ENCODE data around the gene HOXA7.
A peak's percentile ranks its signal among the peaks of the same experiment; 100 is the strongest.

HOXA7 gene

DNA sequence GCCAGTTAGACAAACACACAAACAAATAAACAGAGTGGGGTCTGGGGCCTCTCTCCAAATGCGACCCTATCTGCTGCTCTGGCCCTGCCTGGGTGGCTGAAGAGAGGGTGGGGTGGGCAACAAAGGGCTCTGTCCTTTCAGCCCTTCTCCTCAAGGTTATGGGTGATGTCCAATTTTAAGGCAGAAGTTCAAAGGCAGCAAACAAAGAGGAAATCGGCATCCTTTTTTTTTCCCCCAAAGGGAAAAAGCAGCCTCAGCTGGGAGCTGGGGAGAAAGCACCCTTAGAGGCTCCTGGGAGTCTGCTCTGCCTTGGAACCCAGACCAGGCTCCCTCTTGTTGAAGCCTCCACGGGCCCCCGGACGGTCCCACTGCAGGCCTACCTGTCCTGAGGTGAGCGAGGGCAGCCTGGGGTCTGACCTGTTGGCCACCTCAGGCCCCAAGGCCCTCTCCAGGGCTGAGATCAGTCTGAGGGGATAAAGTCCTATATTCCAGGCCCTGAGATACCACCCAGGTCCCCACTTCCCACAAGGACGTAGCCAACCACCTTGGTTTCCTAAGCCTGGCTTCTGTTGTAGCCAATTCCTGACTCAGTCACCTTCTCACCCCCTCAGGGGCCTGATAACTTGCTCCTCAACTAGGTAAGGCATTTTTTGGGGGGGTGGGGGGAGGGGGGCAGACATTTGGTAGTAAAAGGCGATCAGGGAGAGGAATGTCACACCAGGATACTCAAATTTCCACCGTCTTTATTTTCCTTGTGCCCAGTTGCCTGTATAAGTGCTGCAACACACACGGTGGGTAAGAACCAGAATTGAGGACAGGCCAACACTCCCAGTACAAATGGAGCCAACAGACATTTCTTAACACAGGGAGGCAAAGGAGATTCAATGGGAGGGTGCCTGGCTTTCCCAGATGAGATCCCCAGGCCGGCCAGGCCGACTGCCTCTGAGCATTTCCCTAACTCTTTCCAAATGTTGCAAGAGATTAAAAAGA is 24.3 kb upstream of the HOXA7 start:
- Histone ChIP-seq H3K9me3 (no peaks in the 10 kb centered on the region), H3K27me3 (peaks cover 100% of the 10 kb centered on the region), H3K36me3 (no peaks in the 10 kb centered on the region), H3K27ac (no peak overlapping the region), H3K4me1 (ENCODE audit: control insufficient read depth in 1 of 2, insufficient read depth in 1 of 2, low read depth in 1 of 2, low read length in 1 of 2) (peaks cover 27 to 36% of the 10 kb centered on the region in 2 experiments), H3K4me3 (ENCODE audit: low read depth in 1 of 2, low read length in 1 of 2) (no peak overlapping the region)
- TF ChIP-seq, protein P1, sequence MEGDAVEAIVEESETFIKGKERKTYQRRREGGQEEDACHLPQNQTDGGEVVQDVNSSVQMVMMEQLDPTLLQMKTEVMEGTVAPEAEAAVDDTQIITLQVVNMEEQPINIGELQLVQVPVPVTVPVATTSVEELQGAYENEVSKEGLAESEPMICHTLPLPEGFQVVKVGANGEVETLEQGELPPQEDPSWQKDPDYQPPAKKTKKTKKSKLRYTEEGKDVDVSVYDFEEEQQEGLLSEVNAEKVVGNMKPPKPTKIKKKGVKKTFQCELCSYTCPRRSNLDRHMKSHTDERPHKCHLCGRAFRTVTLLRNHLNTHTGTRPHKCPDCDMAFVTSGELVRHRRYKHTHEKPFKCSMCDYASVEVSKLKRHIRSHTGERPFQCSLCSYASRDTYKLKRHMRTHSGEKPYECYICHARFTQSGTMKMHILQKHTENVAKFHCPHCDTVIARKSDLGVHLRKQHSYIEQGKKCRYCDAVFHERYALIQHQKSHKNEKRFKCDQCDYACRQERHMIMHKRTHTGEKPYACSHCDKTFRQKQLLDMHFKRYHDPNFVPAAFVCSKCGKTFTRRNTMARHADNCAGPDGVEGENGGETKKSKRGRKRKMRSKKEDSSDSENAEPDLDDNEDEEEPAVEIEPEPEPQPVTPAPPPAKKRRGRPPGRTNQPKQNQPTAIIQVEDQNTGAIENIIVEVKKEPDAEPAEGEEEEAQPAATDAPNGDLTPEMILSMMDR (IDR thresholded peaks at IDR 0.05) = no peak

DNA sequence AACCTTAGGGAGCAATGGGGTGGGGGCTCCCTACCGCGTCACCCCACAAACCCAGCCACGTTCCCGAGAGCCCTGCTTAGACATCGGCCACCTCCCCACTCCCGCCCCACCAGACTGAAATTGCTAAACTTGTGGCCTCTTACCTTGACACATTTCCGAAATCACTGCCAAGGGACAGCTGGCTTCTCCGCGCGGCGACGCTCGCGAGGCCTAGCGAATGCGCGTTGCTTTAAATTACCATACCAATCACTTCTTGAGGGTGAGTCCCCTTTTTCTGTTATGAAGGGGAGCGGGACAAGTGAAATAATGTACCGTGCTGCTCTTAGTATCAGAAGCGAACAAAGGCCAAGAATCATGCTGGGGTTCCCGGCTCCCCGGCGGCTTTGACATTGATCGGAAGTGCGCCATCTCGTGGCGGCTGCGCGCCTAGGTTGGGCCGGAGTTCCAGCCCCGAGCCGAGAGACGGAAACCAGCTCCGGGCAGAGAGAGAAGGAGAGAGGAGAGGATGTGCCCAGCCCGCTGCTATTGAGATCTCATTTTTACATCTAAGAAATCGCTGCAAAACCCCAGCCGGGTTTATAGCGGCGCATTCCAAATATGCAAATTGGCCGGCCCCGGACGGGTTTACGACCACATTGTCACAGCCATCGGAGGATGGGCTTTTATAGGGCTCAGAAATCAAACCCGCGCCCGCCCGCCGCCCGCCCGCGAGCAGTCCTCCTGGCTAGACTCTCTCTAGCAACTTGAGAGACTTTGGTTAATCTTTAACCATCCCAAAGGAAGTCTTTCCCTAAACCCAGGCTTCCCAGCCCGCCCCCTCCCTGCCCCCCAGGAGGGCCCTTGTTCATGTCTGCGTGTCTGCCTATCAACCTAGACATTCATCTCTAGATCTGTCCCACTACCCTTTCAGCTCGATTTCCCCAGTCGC is 23.3 kb upstream of the HOXA7 start:
- Histone ChIP-seq H3K27me3 (peaks cover 100% of the 10 kb centered on the region), H3K4me3 (ENCODE audit: low read depth in 1 of 2, low read length in 1 of 2) (peak overlapping the region in 1 of 2 experiments; percentile 30), H3K27ac (no peak overlapping the region)

GRCh38 chr7:27179030-27179429 is 22.6 kb upstream of the HOXA7 start:
- TF ChIP-seq, protein P1 (IDR thresholded peaks at IDR 0.05) = no peak
- Histone ChIP-seq H3K27me3 (peaks cover 100% of the 10 kb centered on the region), H3K4me3 (ENCODE audit: low read depth in 1 of 2, low read length in 1 of 2) (no peak overlapping the region), H3K36me3 (no peaks in the 10 kb centered on the region), H3K9me3 (no peaks in the 10 kb centered on the region), H3K27ac (no peak overlapping the region), H3K4me1 (ENCODE audit: control insufficient read depth in 1 of 2, insufficient read depth in 1 of 2, low read depth in 1 of 2, low read length in 1 of 2) (peaks cover 16 to 26% of the 10 kb centered on the region in 2 experiments)

More for the DNA sequence above, 23.3 kb upstream of the HOXA7 start:
- TF ChIP-seq, protein P1 (IDR thresholded peaks at IDR 0.05) = peak; percentile 82
- no peaks in the 10 kb centered on the region for H3K36me3 ChIP-seq
- peaks cover 17 to 27% of the 10 kb centered on the region in 2 experiments for H3K4me1 ChIP-seq (ENCODE audit: control insufficient read depth in 1 of 2, insufficient read depth in 1 of 2, low read depth in 1 of 2, low read length in 1 of 2)
- H3K9me3 ChIP-seq = no peaks in the 10 kb centered on the region

DNA sequence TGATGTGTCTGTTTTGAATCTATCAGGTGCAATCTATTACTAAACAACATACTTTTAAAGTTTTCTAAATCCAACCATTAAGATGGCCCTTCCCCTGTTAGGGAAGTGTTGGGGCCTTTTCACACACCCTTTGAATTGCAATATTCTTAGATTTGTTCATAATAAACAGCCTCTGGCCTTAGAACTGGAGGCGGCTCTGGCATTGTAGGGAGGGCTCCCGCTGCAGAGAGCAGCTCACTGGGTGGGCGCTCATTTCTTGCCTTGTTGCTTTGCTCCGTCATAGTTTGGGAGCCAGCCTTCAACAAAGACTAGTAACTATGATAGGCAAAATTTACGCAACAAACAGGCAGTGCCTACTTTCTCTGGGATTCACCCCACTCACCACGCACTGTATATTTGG is 21.9 kb upstream of the HOXA7 start:
- no peaks in the 10 kb centered on the region for H3K9me3 ChIP-seq
- H3K27me3 ChIP-seq = peaks cover 100% of the 10 kb centered on the region
- TF ChIP-seq, protein P1 (IDR thresholded peaks at IDR 0.05) = no peak
- no peak overlapping the region for H3K4me3 ChIP-seq (ENCODE audit: low read depth in 1 of 2, low read length in 1 of 2)
- no peak overlapping the region for H3K27ac ChIP-seq
- peaks cover 13 to 27% of the 10 kb centered on the region in 2 experiments for H3K4me1 ChIP-seq (ENCODE audit: control insufficient read depth in 1 of 2, insufficient read depth in 1 of 2, low read depth in 1 of 2, low read length in 1 of 2)
- H3K36me3 ChIP-seq = no peaks in the 10 kb centered on the region

GRCh38 chr7:27177795-27178320 is 21.4 kb upstream of the HOXA7 start:
- Histone ChIP-seq H3K9me3 (no peaks in the 10 kb centered on the region), H3K4me3 (ENCODE audit: low read depth in 1 of 2, low read length in 1 of 2) (no peak overlapping the region), H3K27ac (no peak overlapping the region), H3K36me3 (no peaks in the 10 kb centered on the region), H3K4me1 (ENCODE audit: control insufficient read depth in 1 of 2, insufficient read depth in 1 of 2, low read depth in 1 of 2, low read length in 1 of 2) (peaks cover 18 to 27% of the 10 kb centered on the region in 2 experiments), H3K27me3 (peaks cover 100% of the 10 kb centered on the region)
- TF ChIP-seq, protein P1 (IDR thresholded peaks at IDR 0.05) = no peak
